Loucy (cell line): Measurements from ENCODE around the gene GTPBP4.

Source experiments
- CTCF ChIP-seq: fragments of 200-600 bp; sonication (generic); conservative IDR thresholded peaks from 2 replicates; pipeline ENCODE4 v1.5.1; 2014; ENCODE audit warnings: mild to moderate bottlenecking, antibody characterized with exemption, low read length
- EZH2phosphoT487 ChIP-seq: fragments of 200-600 bp; IDR thresholded peaks from 2 replicates; pipeline ENCODE4 v1.6.1; 2018; ENCODE audit warnings: antibody characterized with exemption, mild to moderate bottlenecking, moderate library complexity, borderline replicate concordance

GRCh38 chr10:1003884-1004670 lies 15.8 kb downstream of the GTPBP4 start:
- TF ChIP-seq CTCF, result no peak
- TF ChIP-seq EZH2phosphoT487, result no peak
